HFFc6 (cell line): ENCODE data around the gene PDILT. TPM values are rescaled to one million over a fixed set of nuclear protein-coding genes. Genes with fewer than 3 reads are reported as not detected.
"Not testable (repeated sequence)": the region's sequence is repeated elsewhere in the genome, so short reads cannot be mapped to it uniquely, and the experiment has no call there.

Experiments
- DNase-seq: peaks from one replicate; pipeline ENCODE4 v3.0.0-alpha.2; 2018
- H3K27ac Mint-ChIP-seq: 2 replicates; pipeline ENCODE4 v1.8.0; 2020; ENCODE audit warnings: mild to moderate bottlenecking, mixed read lengths
- H3K27me3 Mint-ChIP-seq: 2 replicates; pipeline ENCODE4 v1.8.0; 2021; ENCODE audit warnings: mild to moderate bottlenecking, moderate library complexity, mixed read lengths; ENCODE audit not compliant: insufficient read depth
- H3K36me3 Mint-ChIP-seq: 2 replicates; pipeline ENCODE4 v1.8.0; 2021; ENCODE audit warnings: low read depth, mixed read lengths
- H3K4me1 Mint-ChIP-seq: 2 replicates; pipeline ENCODE4 v1.8.0; 2020; ENCODE audit warnings: low read depth, mixed read lengths
- H3K4me3 Mint-ChIP-seq: 2 replicates; pipeline ENCODE4 v1.8.0; 2020; ENCODE audit warnings: mild to moderate bottlenecking, moderate library complexity, mixed read lengths
- H3K9me3 Mint-ChIP-seq: 2 replicates; pipeline ENCODE4 v1.8.0; 2020; ENCODE audit warnings: mild to moderate bottlenecking, mixed read lengths
- CTCF ChIP-seq: fragments of 200-600 bp; sonication (generic); IDR thresholded peaks from 2 replicates; pipeline ENCODE4 v1.5.0; 2021; ENCODE audit warnings: antibody characterized with exemption, mild to moderate bottlenecking
- total RNA-seq, 6 experiments: library from RNA; stranded (reverse); fragmentation: NEBNext Ultra II Directional; extraction: Animal tissue kit (Norgen Biotek cat#: 25700); gene quantifications; 2 replicates in 1 of 6; 3 replicates in 5 of 6; pipeline ENCODE4 v1.2.3, GENCODE V29; 2021

PDILT gene
- total RNA-seq, 6 experiments from 2014 or later: not detected

- no peak for DNase-seq
- TF ChIP-seq CTCF: no peak
- no peak overlapping the region for H3K4me3 Mint-ChIP-seq
- H3K4me1 Mint-ChIP-seq: no peaks in the 10 kb centered on the region
- H3K27me3 Mint-ChIP-seq: no peaks in the 10 kb centered on the region
- H3K36me3 Mint-ChIP-seq: no peaks in the 10 kb centered on the region
- peaks cover 43% of the 10 kb centered on the region for H3K9me3 Mint-ChIP-seq
- H3K27ac Mint-ChIP-seq: no peak overlapping the region
Measured at GRCh38 chr16:20321671-20322070, 82.9 kb downstream of the PDILT start.

- H3K36me3 Mint-ChIP-seq, H3K27me3 Mint-ChIP-seq, H3K4me3 Mint-ChIP-seq, DNase-seq, H3K27ac Mint-ChIP-seq, H3K4me1 Mint-ChIP-seq: not testable (repeated sequence)
- peaks cover 37% of the 10 kb centered on the region for H3K9me3 Mint-ChIP-seq
Measured at GRCh38 chr16:20321051-20321450, 83.5 kb downstream of the PDILT start.

- no peak for TF ChIP-seq CTCF
- Mint-ChIP-seq H3K36me3 (no peaks in the 10 kb centered on the region), H3K27ac (no peak overlapping the region), H3K27me3 (no peaks in the 10 kb centered on the region), H3K9me3 (peaks cover 36% of the 10 kb centered on the region), H3K4me1 (no peaks in the 10 kb centered on the region), H3K4me3 (no peak overlapping the region)
- DNase-seq: no peak
Measured at GRCh38 chr16:20320592-20320991, 83.9 kb downstream of the PDILT start.

GRCh38 chr16:20320178-20320577 lies 84.4 kb downstream of the PDILT start:
- Mint-ChIP-seq H3K9me3 (peaks cover 36% of the 10 kb centered on the region), H3K27me3 (no peaks in the 10 kb centered on the region), H3K27ac (no peak overlapping the region), H3K36me3 (no peaks in the 10 kb centered on the region), H3K4me3 (no peak overlapping the region), H3K4me1 (no peaks in the 10 kb centered on the region)
- no peak for TF ChIP-seq CTCF
- no peak for DNase-seq

GRCh38 chr16:20319406-20319805 lies 85.1 kb downstream of the PDILT start:
- Mint-ChIP-seq H3K27me3 (no peaks in the 10 kb centered on the region), H3K36me3 (no peaks in the 10 kb centered on the region), H3K4me3 (no peak overlapping the region), H3K9me3 (peaks cover 32% of the 10 kb centered on the region), H3K27ac (no peak overlapping the region), H3K4me1 (no peaks in the 10 kb centered on the region)
- TF ChIP-seq CTCF: no peak
- no peak for DNase-seq

- no peak overlapping the region for H3K27ac Mint-ChIP-seq
- H3K4me1 Mint-ChIP-seq: no peaks in the 10 kb centered on the region
- no peak for DNase-seq
- H3K4me3 Mint-ChIP-seq: no peak overlapping the region
- no peaks in the 10 kb centered on the region for H3K36me3 Mint-ChIP-seq
- H3K27me3 Mint-ChIP-seq: no peaks in the 10 kb centered on the region
- no peak for TF ChIP-seq CTCF
- peaks cover 35% of the 10 kb centered on the region for H3K9me3 Mint-ChIP-seq
Measured at GRCh38 chr16:20318437-20318836, 86.1 kb downstream of the PDILT start.
